ENCODE results near the gene PSME1.

The PSME1 gene

DNA sequence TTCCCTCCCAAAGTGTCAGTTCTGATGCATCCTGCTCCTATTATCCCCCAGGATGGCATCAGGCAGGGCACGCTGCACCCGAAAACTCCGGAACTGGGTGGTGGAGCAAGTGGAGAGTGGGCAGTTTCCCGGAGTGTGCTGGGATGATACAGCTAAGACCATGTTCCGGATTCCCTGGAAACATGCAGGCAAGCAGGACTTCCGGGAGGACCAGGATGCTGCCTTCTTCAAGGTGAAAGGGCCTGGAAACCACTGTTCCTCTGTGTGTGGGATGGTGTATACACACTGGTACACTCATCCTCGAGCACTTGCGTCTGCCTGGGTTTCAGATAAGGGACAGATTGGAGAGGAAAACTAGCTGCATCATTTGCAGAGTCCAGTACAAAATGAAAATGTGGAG lies 26.1 kb downstream of the PSME1 start:
- peak; percentile 57 for DNase-seq (ENCODE audit: low read depth)

GRCh38 chr14:24164518-24164991 lies 28.6 kb downstream of the PSME1 start:
- no peak overlapping the region for H3K4me3 ChIP-seq (replicated peaks; ENCODE audit: low read depth, low read length)
- no peak for DNase-seq (ENCODE audit: low read depth)
- TF ChIP-seq, protein P1, sequence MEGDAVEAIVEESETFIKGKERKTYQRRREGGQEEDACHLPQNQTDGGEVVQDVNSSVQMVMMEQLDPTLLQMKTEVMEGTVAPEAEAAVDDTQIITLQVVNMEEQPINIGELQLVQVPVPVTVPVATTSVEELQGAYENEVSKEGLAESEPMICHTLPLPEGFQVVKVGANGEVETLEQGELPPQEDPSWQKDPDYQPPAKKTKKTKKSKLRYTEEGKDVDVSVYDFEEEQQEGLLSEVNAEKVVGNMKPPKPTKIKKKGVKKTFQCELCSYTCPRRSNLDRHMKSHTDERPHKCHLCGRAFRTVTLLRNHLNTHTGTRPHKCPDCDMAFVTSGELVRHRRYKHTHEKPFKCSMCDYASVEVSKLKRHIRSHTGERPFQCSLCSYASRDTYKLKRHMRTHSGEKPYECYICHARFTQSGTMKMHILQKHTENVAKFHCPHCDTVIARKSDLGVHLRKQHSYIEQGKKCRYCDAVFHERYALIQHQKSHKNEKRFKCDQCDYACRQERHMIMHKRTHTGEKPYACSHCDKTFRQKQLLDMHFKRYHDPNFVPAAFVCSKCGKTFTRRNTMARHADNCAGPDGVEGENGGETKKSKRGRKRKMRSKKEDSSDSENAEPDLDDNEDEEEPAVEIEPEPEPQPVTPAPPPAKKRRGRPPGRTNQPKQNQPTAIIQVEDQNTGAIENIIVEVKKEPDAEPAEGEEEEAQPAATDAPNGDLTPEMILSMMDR (IDR thresholded peaks at IDR 0.05; ENCODE audit: low read length, missing control alignments): no peak

More for the DNA sequence above, 26.1 kb downstream of the PSME1 start:
- TF ChIP-seq, protein P1 (IDR thresholded peaks at IDR 0.05; ENCODE audit: low read length, missing control alignments): no peak
- peak overlapping the region; percentile 91 for H3K4me3 ChIP-seq (replicated peaks; ENCODE audit: low read depth, low read length)

- H3K4me3 ChIP-seq (replicated peaks; ENCODE audit: low read depth, low read length): no peak overlapping the region
- TF ChIP-seq, protein P1 (IDR thresholded peaks at IDR 0.05; ENCODE audit: low read length, missing control alignments): no peak
- DNase-seq (ENCODE audit: low read depth): no peak
These were observed 29.8 kb downstream of the PSME1 start for GRCh38 chr14:24165785-24166184.

DNA sequence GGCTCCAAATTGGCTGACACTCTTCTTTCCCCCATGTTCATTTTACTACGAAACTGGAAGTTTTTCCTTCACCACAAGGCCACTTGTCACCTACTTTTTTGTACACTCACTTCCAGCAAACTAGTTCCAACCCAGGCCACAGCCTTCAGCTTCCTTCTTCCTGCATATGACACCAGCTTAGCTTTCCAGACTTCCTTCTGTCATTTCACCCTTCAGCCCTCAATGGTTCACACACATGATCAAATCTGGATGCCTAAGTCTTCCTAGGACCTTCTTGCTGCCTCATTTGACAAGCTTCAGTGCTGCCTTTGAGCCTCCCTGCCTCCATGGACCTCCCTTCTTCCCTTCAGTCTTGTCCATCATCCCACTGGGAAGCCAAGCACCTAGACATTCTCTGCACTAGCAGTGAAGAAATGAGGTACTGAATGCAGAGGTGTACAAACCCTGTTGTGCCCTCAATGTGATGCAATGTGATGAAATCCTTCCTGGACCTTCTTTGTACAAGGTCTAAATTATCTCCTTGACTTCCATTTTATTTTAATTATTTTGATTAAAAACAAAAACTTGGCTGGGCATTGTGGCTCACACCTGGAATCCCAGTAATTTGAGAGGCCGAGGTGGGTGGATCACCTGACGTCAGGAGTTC lies 31.6 kb downstream of the PSME1 start:
- H3K4me3 ChIP-seq (replicated peaks; ENCODE audit: low read depth, low read length): no peak overlapping the region
- TF ChIP-seq, protein P1 (IDR thresholded peaks at IDR 0.05; ENCODE audit: low read length, missing control alignments): no peak
- DNase-seq (ENCODE audit: low read depth): no peak

GRCh38 chr14:24171422-24172260 lies 35.6 kb downstream of the PSME1 start, which contains the start of gene REC8:
TSS of gene REC8 (plus strand) at chr14:24172080. CDS start at chr14:24172553, 473 bp downstream.
- DNase-seq (ENCODE audit: low read depth): peak; percentile 72
- TF ChIP-seq, protein P1 (IDR thresholded peaks at IDR 0.05; ENCODE audit: low read length, missing control alignments): no peak
- H3K4me3 ChIP-seq (replicated peaks; ENCODE audit: low read depth, low read length): peak within 1 kb of the TSS; percentile 23

DNA sequence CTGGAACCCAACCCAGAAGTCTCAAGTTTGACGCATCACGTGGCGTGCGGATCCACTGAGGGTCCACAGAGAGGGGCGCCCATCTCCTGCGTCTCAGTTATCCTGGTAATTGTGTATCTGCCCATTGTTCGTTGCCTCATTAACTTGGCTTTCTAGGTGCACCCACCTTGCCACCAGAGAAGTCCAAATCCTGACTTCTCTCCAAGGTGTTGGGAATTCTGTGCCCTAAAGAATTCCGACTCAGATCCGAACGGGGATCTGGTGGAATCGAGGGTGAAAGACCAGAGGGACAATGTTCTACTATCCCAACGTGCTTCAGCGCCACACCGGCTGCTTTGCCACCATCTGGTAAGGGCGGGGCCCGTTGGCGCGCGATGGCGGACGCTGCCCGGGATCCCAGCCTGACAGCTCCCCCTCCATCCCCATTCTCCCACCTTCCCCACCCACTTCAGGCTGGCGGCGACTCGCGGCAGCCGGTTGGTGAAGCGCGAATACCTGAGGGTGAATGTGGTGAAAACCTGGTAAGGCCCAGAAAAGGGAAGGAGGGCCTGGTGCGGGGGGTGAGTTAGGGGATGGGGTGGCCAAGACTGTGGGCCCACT lies 36.4 kb downstream of the PSME1 start:
- TF ChIP-seq, protein P1 (IDR thresholded peaks at IDR 0.05; ENCODE audit: low read length, missing control alignments): no peak
- no peak for DNase-seq (ENCODE audit: low read depth)
- peak overlapping the region; percentile 23 for H3K4me3 ChIP-seq (replicated peaks; ENCODE audit: low read depth, low read length)

Data from fibroblast of pulmonary artery (primary cell).